ENCODE data around the gene TIPIN. TPM values are rescaled to one million over a fixed set of nuclear protein-coding genes. Genes with fewer than 3 reads are reported as not detected.

TIPIN gene, protein sequence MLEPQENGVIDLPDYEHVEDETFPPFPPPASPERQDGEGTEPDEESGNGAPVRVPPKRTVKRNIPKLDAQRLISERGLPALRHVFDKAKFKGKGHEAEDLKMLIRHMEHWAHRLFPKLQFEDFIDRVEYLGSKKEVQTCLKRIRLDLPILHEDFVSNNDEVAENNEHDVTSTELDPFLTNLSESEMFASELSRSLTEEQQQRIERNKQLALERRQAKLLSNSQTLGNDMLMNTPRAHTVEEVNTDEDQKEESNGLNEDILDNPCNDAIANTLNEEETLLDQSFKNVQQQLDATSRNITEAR
- 10 to 100 TPM; 33.8 to 34.7 TPM for total RNA-seq

GRCh38 chr15:66356359-66357236, at the start of gene TIPIN:
Gene TIPIN (minus strand): TSS chr15:66356685. CDS start chr15:66352947, 3,738 bp downstream.
- no peaks in the 10 kb centered on the region for H3K9me3 Mint-ChIP-seq
- intact Hi-C loops (cut with micrococcal nuclease), result loop anchor here (1.0 kb wide), 8 partner anchors 13 to 839 kb away; partner anchors contain the start of genes DPP8, MAP2K1, RPL4 and SNAPC5
- H3K27me3 Mint-ChIP-seq (ENCODE audit: low read depth), result no peaks in the 10 kb centered on the region
- H3K4me3 Mint-ChIP-seq, result peak within 1 kb of the TSS; percentile 96
- H3K4me1 Mint-ChIP-seq (ENCODE audit: low read depth), result peaks cover 37% of the 10 kb centered on the region
- peak within 1 kb of the TSS; percentile 95 for H3K27ac Mint-ChIP-seq
- H3K36me3 Mint-ChIP-seq (ENCODE audit: low read depth), result peaks cover 20% of the 10 kb centered on the region
- CTCF ChIA-PET, result interaction anchor here (2.8 to 3.8 kb wide), 2 partner anchors 30 to 141 kb away, joined by 12 to 28 read pairs; partner anchors contain the start of genes MAP2K1 and SNAPC5
- DNase-seq, result peak; percentile 99

- H3K36me3 Mint-ChIP-seq (ENCODE audit: low read depth), result peaks cover 5% of the 10 kb centered on the region
- peaks cover 87% of the 10 kb centered on the region for H3K4me1 Mint-ChIP-seq (ENCODE audit: low read depth)
- H3K27me3 Mint-ChIP-seq (ENCODE audit: low read depth), result no peaks in the 10 kb centered on the region
- intact Hi-C loops (cut with micrococcal nuclease), result no loop called here
- H3K27ac Mint-ChIP-seq, result no peak overlapping the region
- H3K4me3 Mint-ChIP-seq, result no peak overlapping the region
- CTCF ChIA-PET, result interaction anchor here (1.1 to 1.3 kb wide), 2 partner anchors 19 kb away, joined by 3 to 5 read pairs; partner anchors contain the start of gene MAP2K1
- DNase-seq, result no peak
- H3K9me3 Mint-ChIP-seq, result no peaks in the 10 kb centered on the region
Observed at GRCh38 chr15:66405615-66406014, 49.1 kb upstream of the TIPIN start.

GRCh38 chr15:66405007-66405406, 48.5 kb upstream of the TIPIN start:
- DNase-seq, result no peak
- intact Hi-C loops (cut with micrococcal nuclease), result no loop called here
- CTCF ChIA-PET, result interaction anchor here (1.1 to 1.3 kb wide), 2 partner anchors 19 to 20 kb away, joined by 3 to 5 read pairs; partner anchors contain the start of gene MAP2K1

GRCh38 chr15:66404532-66404931, 48.0 kb upstream of the TIPIN start:
- peaks cover 84% of the 10 kb centered on the region for H3K4me1 Mint-ChIP-seq (ENCODE audit: low read depth)
- no peak overlapping the region for H3K4me3 Mint-ChIP-seq
- no peak overlapping the region for H3K27ac Mint-ChIP-seq
- DNase-seq, result no peak
- CTCF ChIA-PET, result interaction anchor here (1.1 kb wide), 1 partner anchor 18 kb away, joined by 5 read pairs; the partner anchor contains the start of gene MAP2K1
- H3K27me3 Mint-ChIP-seq (ENCODE audit: low read depth), result no peaks in the 10 kb centered on the region
- H3K36me3 Mint-ChIP-seq (ENCODE audit: low read depth), result peaks cover 3% of the 10 kb centered on the region
- intact Hi-C loops (cut with micrococcal nuclease), result loop anchor here (5.0 kb wide), 1 partner anchor 93 kb away; the partner anchor contains the start of gene SNAPC5
- no peaks in the 10 kb centered on the region for H3K9me3 Mint-ChIP-seq

More at GRCh38 chr15:66405007-66405406, 48.5 kb upstream of the TIPIN start:
- H3K4me1 Mint-ChIP-seq (ENCODE audit: low read depth), result peaks cover 89% of the 10 kb centered on the region
- H3K27ac Mint-ChIP-seq, result no peak overlapping the region
- H3K27me3 Mint-ChIP-seq (ENCODE audit: low read depth), result no peaks in the 10 kb centered on the region
- no peak overlapping the region for H3K4me3 Mint-ChIP-seq
- H3K9me3 Mint-ChIP-seq, result no peaks in the 10 kb centered on the region
- H3K36me3 Mint-ChIP-seq (ENCODE audit: low read depth), result peaks cover 3% of the 10 kb centered on the region

DNA sequence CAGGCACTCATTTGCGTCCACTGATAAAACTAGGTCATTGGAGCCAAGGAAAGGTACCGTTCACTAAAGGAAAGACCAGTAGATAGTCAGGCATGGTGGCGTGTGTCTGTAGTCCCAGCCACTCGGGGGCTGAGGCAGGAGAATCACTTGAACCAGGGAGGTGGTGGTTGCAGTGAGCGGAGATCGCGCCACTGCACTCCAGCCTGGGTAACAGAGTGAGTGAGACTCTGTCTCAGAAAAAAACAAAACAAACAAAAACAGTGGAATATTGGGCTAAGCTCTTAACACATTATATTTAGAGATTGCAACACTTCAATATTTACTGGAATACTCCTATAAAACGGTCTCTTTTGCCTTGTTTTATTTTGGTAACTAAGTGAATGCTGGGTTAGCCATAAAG, 47.6 kb upstream of the TIPIN start:
- intact Hi-C loops (cut with micrococcal nuclease), result loop anchor here (5.0 kb wide), 1 partner anchor 93 kb away; the partner anchor contains the start of gene SNAPC5
- CTCF ChIA-PET, result interaction anchor here (0.6 kb wide), 1 partner anchor 616 kb away, joined by 4 read pairs; no protein-coding TSS in a partner anchor
- H3K27ac Mint-ChIP-seq, result no peak overlapping the region
- H3K27me3 Mint-ChIP-seq (ENCODE audit: low read depth), result no peaks in the 10 kb centered on the region
- peaks cover 6% of the 10 kb centered on the region for H3K36me3 Mint-ChIP-seq (ENCODE audit: low read depth)
- H3K4me3 Mint-ChIP-seq, result no peak overlapping the region
- no peak for DNase-seq
- H3K9me3 Mint-ChIP-seq, result no peaks in the 10 kb centered on the region
- H3K4me1 Mint-ChIP-seq (ENCODE audit: low read depth), result peaks cover 84% of the 10 kb centered on the region

- H3K27ac Mint-ChIP-seq, result no peak overlapping the region
- H3K36me3 Mint-ChIP-seq (ENCODE audit: low read depth), result peaks cover 6% of the 10 kb centered on the region
- H3K27me3 Mint-ChIP-seq (ENCODE audit: low read depth), result no peaks in the 10 kb centered on the region
- CTCF ChIA-PET, result no interaction called here
- intact Hi-C loops (cut with micrococcal nuclease), result loop anchor here (5.0 kb wide), 1 partner anchor 94 kb away; the partner anchor contains the start of gene SNAPC5
- no peak for DNase-seq
- H3K4me3 Mint-ChIP-seq, result no peak overlapping the region
- H3K9me3 Mint-ChIP-seq, result no peaks in the 10 kb centered on the region
- peaks cover 80% of the 10 kb centered on the region for H3K4me1 Mint-ChIP-seq (ENCODE audit: low read depth)
Observed at GRCh38 chr15:66403323-66403722, 46.8 kb upstream of the TIPIN start.

- no peaks in the 10 kb centered on the region for H3K9me3 Mint-ChIP-seq
- no peak overlapping the region for H3K4me3 Mint-ChIP-seq
- H3K36me3 Mint-ChIP-seq (ENCODE audit: low read depth), result peaks cover 8% of the 10 kb centered on the region
- H3K27me3 Mint-ChIP-seq (ENCODE audit: low read depth), result no peaks in the 10 kb centered on the region
- intact Hi-C loops (cut with micrococcal nuclease), result loop anchor here (5.0 kb wide), 1 partner anchor 94 kb away; the partner anchor contains the start of gene SNAPC5
- CTCF ChIA-PET, result no interaction called here
- no peak for DNase-seq
- H3K4me1 Mint-ChIP-seq (ENCODE audit: low read depth), result peaks cover 78% of the 10 kb centered on the region
- peak overlapping the region; percentile 47 for H3K27ac Mint-ChIP-seq
Observed at GRCh38 chr15:66402761-66403284, 46.3 kb upstream of the TIPIN start.

DNA sequence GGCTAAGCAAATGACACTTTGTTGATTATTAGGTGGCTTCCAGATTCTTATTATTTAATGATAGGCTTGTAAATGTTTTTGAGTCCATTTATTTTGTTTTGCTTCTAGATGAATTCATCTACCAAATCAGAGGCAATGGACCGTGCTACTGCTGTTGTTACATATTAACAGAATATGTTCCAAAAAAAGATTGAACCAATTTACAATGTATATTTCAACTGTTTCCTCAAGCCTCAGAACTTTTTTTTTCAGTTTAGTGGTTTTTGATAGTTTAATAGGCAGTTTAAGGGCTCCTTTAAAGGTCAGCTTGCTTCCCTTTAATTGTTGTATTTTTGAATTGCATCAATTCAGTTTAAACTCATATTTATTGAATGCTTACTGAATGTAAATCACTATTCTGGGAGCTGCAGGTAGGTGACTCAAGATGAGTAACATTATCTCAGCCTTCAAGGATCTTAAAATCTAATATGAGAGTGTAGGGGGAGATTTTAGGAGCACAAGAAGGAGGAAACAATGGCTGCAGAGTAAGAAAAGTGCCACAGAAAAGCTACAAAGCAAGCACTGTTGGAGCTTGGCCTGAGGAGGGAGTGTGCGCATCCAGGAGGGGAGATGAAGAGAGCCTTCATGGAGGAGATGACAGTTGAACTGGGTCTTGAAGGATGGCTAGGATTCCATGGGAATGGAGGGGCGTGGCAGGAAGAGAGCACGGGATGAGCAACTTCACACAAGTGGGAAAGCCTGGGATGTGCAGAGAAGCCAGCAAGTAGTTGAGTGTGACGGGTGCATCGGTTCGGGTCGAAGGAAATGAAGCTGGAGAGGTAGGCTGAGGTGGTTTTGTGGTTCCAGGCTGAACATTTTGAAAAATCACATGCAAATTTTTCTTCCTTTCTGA, 44.9 kb upstream of the TIPIN start:
- intact Hi-C loops (cut with micrococcal nuclease), result loop anchor here (1.0 to 5.0 kb wide), 4 partner anchors 11 to 96 kb away; partner anchors contain the start of genes SNAPC5 and TIPIN
- Mint-ChIP-seq H3K27ac (peak overlapping the region; percentile 81), H3K9me3 (no peaks in the 10 kb centered on the region), H3K36me3 (ENCODE audit: low read depth) (peaks cover 8% of the 10 kb centered on the region), H3K4me3 (peak overlapping the region; percentile 59), H3K4me1 (ENCODE audit: low read depth) (peaks cover 77% of the 10 kb centered on the region), H3K27me3 (ENCODE audit: low read depth) (no peaks in the 10 kb centered on the region)
- CTCF ChIA-PET, result interaction anchor here (0.5 to 1.2 kb wide), 4 partner anchors 42 to 97 kb away, joined by 3 read pairs; no protein-coding TSS in a partner anchor
- peak; percentile 51 for DNase-seq

GRCh38 chr15:66400351-66400774, 43.9 kb upstream of the TIPIN start:
- intact Hi-C loops (cut with micrococcal nuclease), result loop anchor here (2.0 to 5.0 kb wide), 2 partner anchors 72 to 97 kb away; partner anchors contain the start of gene SNAPC5
- no peak overlapping the region for H3K27ac Mint-ChIP-seq
- H3K27me3 Mint-ChIP-seq (ENCODE audit: low read depth), result no peaks in the 10 kb centered on the region
- no peak overlapping the region for H3K4me3 Mint-ChIP-seq
- H3K4me1 Mint-ChIP-seq (ENCODE audit: low read depth), result peaks cover 73% of the 10 kb centered on the region
- CTCF ChIA-PET, result no interaction called here
- no peaks in the 10 kb centered on the region for H3K9me3 Mint-ChIP-seq
- DNase-seq, result no peak
- peaks cover 15% of the 10 kb centered on the region for H3K36me3 Mint-ChIP-seq (ENCODE audit: low read depth)

DNA sequence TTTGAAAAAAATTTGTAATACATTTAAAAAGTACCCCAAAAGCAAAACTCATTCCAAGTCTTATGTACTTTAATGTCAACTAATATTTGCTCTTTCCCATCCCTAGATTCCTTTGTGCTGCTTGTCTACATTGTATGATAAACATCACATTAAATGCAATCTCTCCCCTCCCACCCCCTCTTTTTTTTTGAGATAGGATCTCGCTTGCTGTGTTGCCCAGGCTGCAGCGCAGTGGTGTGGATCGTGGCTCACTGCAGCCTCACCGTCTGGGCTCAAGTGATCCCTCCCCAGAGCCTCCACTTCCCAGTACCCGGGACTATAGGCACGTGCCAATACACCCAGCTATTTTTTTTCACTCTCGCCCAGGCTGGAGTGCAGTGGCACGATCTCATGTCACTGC, 42.8 kb upstream of the TIPIN start:
- H3K36me3 Mint-ChIP-seq (ENCODE audit: low read depth), result peaks cover 16% of the 10 kb centered on the region
- peaks cover 75% of the 10 kb centered on the region for H3K4me1 Mint-ChIP-seq (ENCODE audit: low read depth)
- H3K27ac Mint-ChIP-seq, result no peak overlapping the region
- no peak overlapping the region for H3K4me3 Mint-ChIP-seq
- H3K27me3 Mint-ChIP-seq (ENCODE audit: low read depth), result no peaks in the 10 kb centered on the region
- no peak for DNase-seq
- no peaks in the 10 kb centered on the region for H3K9me3 Mint-ChIP-seq
- intact Hi-C loops (cut with micrococcal nuclease), result no loop called here
- CTCF ChIA-PET, result no interaction called here

- Mint-ChIP-seq H3K4me1 (ENCODE audit: low read depth) (peaks cover 74% of the 10 kb centered on the region), H3K27me3 (ENCODE audit: low read depth) (no peaks in the 10 kb centered on the region), H3K4me3 (no peak overlapping the region), H3K36me3 (ENCODE audit: low read depth) (peaks cover 26% of the 10 kb centered on the region), H3K9me3 (no peaks in the 10 kb centered on the region), H3K27ac (no peak overlapping the region)
- intact Hi-C loops (cut with micrococcal nuclease), result no loop called here
- no peak for DNase-seq
- CTCF ChIA-PET, result interaction anchor here (1.6 kb wide), 1 partner anchor 104 kb away, joined by 3 read pairs; no protein-coding TSS in a partner anchor
Observed at GRCh38 chr15:66394915-66395314, 38.4 kb upstream of the TIPIN start.
